NCI-H748 treated with DMSO at 0.1 percent for 48 hours (cell line): Measurements from ENCODE around the gene NECAB2.

ENCODE experiments used
- DNase-seq: peaks from one replicate; lab custom pipeline; 2025; lab: John Stamatoyannopoulos, UW

NECAB2 gene

GRCh38 chr16:84045001-84045817, 77.2 kb downstream of the NECAB2 start:
- no peak for DNase-seq

GRCh38 chr16:84045818-84046470, 77.9 kb downstream of the NECAB2 start:
- no peak for DNase-seq

GRCh38 chr16:84047206-84047605, 79.2 kb downstream of the NECAB2 start:
- DNase-seq: no peak

- no peak for DNase-seq
Observed at GRCh38 chr16:84047626-84048025, 79.6 kb downstream of the NECAB2 start.

- DNase-seq: no peak
Observed at GRCh38 chr16:84048270-84048669, 80.2 kb downstream of the NECAB2 start.

GRCh38 chr16:84048871-84049270, 80.8 kb downstream of the NECAB2 start:
- no peak for DNase-seq

GRCh38 chr16:84049403-84050060, 81.5 kb downstream of the NECAB2 start:
- DNase-seq: no peak

GRCh38 chr16:84050316-84050715, 82.3 kb downstream of the NECAB2 start:
- no peak for DNase-seq

GRCh38 chr16:84052071-84052622, 84.1 kb downstream of the NECAB2 start:
- no peak for DNase-seq
